ENCODE data around the gene ADAMTS4.

ADAMTS4 gene

GRCh38 chr1:161171696-161172095 is 27.2 kb downstream of the ADAMTS4 start:
- no peak for DNase-seq

- no peak for DNase-seq
Observed at GRCh38 chr1:161171191-161171590, 27.7 kb downstream of the ADAMTS4 start.

GRCh38 chr1:161168906-161169305 is 29.9 kb downstream of the ADAMTS4 start:
- DNase-seq, result no peak

- no peak for DNase-seq
Observed at GRCh38 chr1:161166669-161167548, 31.9 kb downstream of the ADAMTS4 start.

GRCh38 chr1:161165742-161166668 is 32.8 kb downstream of the ADAMTS4 start, which contains the start of gene PPOX:
TSS of gene PPOX (plus strand) at chr1:161166426. CDS start at chr1:161166848, 422 bp downstream.
- DNase-seq, result peak; percentile 85 to 88

- DNase-seq, result no peak
Observed at GRCh38 chr1:161164901-161165610, 33.8 kb downstream of the ADAMTS4 start.

GRCh38 chr1:161163793-161164192 is 35.1 kb downstream of the ADAMTS4 start:
- DNase-seq, result no peak

GRCh38 chr1:161162806-161163205 is 36.0 kb downstream of the ADAMTS4 start:
- DNase-seq, result no peak

GRCh38 chr1:161162052-161162451 is 36.8 kb downstream of the ADAMTS4 start:
- DNase-seq, result no peak

- no peak for DNase-seq
Observed at GRCh38 chr1:161161652-161162051, 37.2 kb downstream of the ADAMTS4 start.

GRCh38 chr1:161160671-161161145 is 38.1 kb downstream of the ADAMTS4 start:
- DNase-seq, result no peak

GRCh38 chr1:161159913-161160243 is 39.0 kb downstream of the ADAMTS4 start:
- DNase-seq, result no peak

GRCh38 chr1:161159087-161159912 is 39.6 kb downstream of the ADAMTS4 start, which contains the start of gene USP21:
TSS of gene USP21 (plus strand) at chr1:161159500. CDS start at chr1:161160641, 1,141 bp downstream.
- peak; percentile 88 for DNase-seq

GRCh38 chr1:161158316-161159010 is 40.4 kb downstream of the ADAMTS4 start:
- no peak for DNase-seq

- DNase-seq, result no peak
Observed at GRCh38 chr1:161157867-161158266, 41.0 kb downstream of the ADAMTS4 start.

GRCh38 chr1:161153682-161154337 is 45.0 kb downstream of the ADAMTS4 start, which contains the start of gene UFC1:
TSS of gene UFC1 (plus strand) at chr1:161153978. CDS start at chr1:161153998, 20 bp downstream.
- peak; percentile 72 to 78 for DNase-seq

- DNase-seq, result no peak
Observed at GRCh38 chr1:161153176-161153575, 45.7 kb downstream of the ADAMTS4 start.

GRCh38 chr1:161145832-161146231 is 53.0 kb downstream of the ADAMTS4 start:
- DNase-seq, result no peak

- no peak for DNase-seq
Observed at GRCh38 chr1:161140755-161141400, 58.0 kb downstream of the ADAMTS4 start.

GRCh38 chr1:161139766-161140165 is 59.1 kb downstream of the ADAMTS4 start:
- peak; percentile 36 to 38 for DNase-seq

All from activated CD4-positive, alpha-beta T cell treated with anti-CD3 and anti-CD28 coated beads, Interleukin-2, amount 50 U/mL, for 4 hours (primary cell).